Left lobe of liver (tissue), 2 donors: ENCODE data around the gene GOLGA6A. TPM values are rescaled to one million over a fixed set of nuclear protein-coding genes. Genes with fewer than 3 reads are reported as not detected.
A peak's percentile ranks its signal among the peaks of the same experiment; 100 is the strongest.
"Not testable (repeated sequence)": the region's sequence is repeated elsewhere in the genome, so short reads cannot be mapped to it uniquely, and the experiment has no call there.

Experiments
- ATAC-seq: fragments of 200-7000 bp; cut with Tn5 transposase; one replicate; pipeline ENCODE4 v1.9.1; 2020; ENCODE audit warnings: mild to moderate bottlenecking, moderate library complexity
- DNase-seq: peaks from one replicate; pipeline ENCODE4 v3.0.0-alpha.2; 2020; ENCODE audit warnings: low spot score
- total RNA-seq: library from RNA; stranded (reverse); gene quantifications from one replicate; pipeline ENCODE4 v1.2.1, GENCODE V29; 2021
- donor health status: DM: no; HTN: no; CAD: no; lungs with moderate emphysema.
- donor health status: DM: no; HTN: yes; CAD: no.

GOLGA6A gene
- total RNA-seq, 1 donor from 2014 or later, result 1.6 TPM

GRCh38 chr15:74053941-74054529 is 28.3 kb downstream of the GOLGA6A start:
- peak; percentile 95 for ATAC-seq

GRCh38 chr15:74053517-74053916 is 28.8 kb downstream of the GOLGA6A start:
- no peak for DNase-seq

More at GRCh38 chr15:74053941-74054529, 28.3 kb downstream of the GOLGA6A start:
- DNase-seq, result peak; percentile 71

GRCh38 chr15:74052271-74053260 is 29.8 kb downstream of the GOLGA6A start:
- not testable (repeated sequence) for DNase-seq, ATAC-seq

More at GRCh38 chr15:74053517-74053916, 28.8 kb downstream of the GOLGA6A start:
- ATAC-seq, result no peak

- DNase-seq, result no peak
- no peak for ATAC-seq
These were observed 31.7 kb downstream of the GOLGA6A start for GRCh38 chr15:74050556-74051234.

GRCh38 chr15:74050127-74050526 is 32.2 kb downstream of the GOLGA6A start:
- no peak for ATAC-seq
- no peak for DNase-seq

- no peak for ATAC-seq
These were observed 36.1 kb downstream of the GOLGA6A start for GRCh38 chr15:74046275-74046674.

GRCh38 chr15:74045636-74046274 is 36.6 kb downstream of the GOLGA6A start:
- DNase-seq, result no peak
- ATAC-seq, result no peak

More at GRCh38 chr15:74046275-74046674, 36.1 kb downstream of the GOLGA6A start:
- DNase-seq, result no peak

- DNase-seq, result no peak
- ATAC-seq, result no peak
These were observed 37.2 kb downstream of the GOLGA6A start for GRCh38 chr15:74045184-74045583.

- peak; percentile 5 for ATAC-seq
- DNase-seq, result no peak
These were observed 37.9 kb downstream of the GOLGA6A start for GRCh38 chr15:74044267-74045110.

- no peak for DNase-seq
These were observed 38.7 kb downstream of the GOLGA6A start for GRCh38 chr15:74043425-74044266.

GRCh38 chr15:74042603-74043424 is 39.5 kb downstream of the GOLGA6A start:
- no peak for DNase-seq
- no peak for ATAC-seq

More at GRCh38 chr15:74043425-74044266, 38.7 kb downstream of the GOLGA6A start:
- ATAC-seq, result no peak

- DNase-seq (no peak), ATAC-seq (no peak)
These were observed 40.4 kb downstream of the GOLGA6A start for GRCh38 chr15:74041777-74042435.

- no peak for DNase-seq
- ATAC-seq, result no peak
These were observed 41.0 kb downstream of the GOLGA6A start for GRCh38 chr15:74041311-74041756.

- ATAC-seq, result no peak
- no peak for DNase-seq
These were observed 42.1 kb downstream of the GOLGA6A start for GRCh38 chr15:74040109-74040850.

GRCh38 chr15:74039656-74040010 is 42.7 kb downstream of the GOLGA6A start:
- DNase-seq, result no peak
- no peak for ATAC-seq

GRCh38 chr15:74038707-74039655 is 43.4 kb downstream of the GOLGA6A start:
- ATAC-seq (no peak), DNase-seq (no peak)
